ENCODE data around the gene ZMIZ1. TPM values are rescaled to one million over a fixed set of nuclear protein-coding genes. Genes with fewer than 3 reads are reported as not detected.

ZMIZ1 gene
- polyA plus RNA-seq, 3 donors = 3.3 to 64.6 (median 8.9) TPM

DNA sequence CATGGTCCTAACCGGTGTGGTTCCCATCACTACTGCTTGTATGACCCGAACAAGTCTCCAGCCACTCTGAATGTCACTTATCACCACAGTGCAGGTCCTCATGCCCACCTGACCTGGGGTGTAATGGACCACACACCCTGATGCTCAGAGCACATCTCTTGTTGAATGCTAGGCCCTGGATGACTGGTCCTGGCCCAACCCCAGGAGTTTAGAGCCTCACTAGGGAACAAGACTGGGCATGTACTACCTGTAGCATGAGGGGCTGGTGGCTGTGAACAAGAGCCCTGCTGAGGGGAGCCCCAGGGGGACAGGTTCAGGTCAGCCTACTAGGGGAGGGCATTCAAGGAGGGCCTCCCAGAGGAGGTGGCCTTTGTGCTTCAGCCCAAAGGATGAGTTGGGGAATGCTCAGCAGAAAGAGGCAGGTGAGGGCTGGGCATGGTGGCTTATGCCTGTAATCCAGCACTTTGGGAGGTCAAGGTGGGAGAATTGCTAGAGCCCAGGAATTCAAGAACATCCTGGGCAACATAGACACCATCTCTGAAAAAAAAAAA, 31.2 kb downstream of the ZMIZ1 start:
- peaks cover 100% of the 10 kb centered on the region for H3K79me2 ChIP-seq (ENCODE audit: insufficient read depth, low read length)
- no peak overlapping the region for H3K4me3 ChIP-seq (replicated peaks in 1 of 3; ENCODE audit: low read depth in 2 of 3, low read length in 3 of 3)
- no peak overlapping the region for H3K9ac ChIP-seq (ENCODE audit: insufficient read depth, low read length, poor library complexity, severe bottlenecking)
- H2AFZ ChIP-seq (ENCODE audit: insufficient read depth, low read depth, low read length, poor library complexity, severe bottlenecking) = no peak overlapping the region
- H3K27me3 ChIP-seq (ENCODE audit: control insufficient read depth in 2 of 2, insufficient read depth in 2 of 2, low read length in 2 of 2) = no peaks in the 10 kb centered on the region
- TF ChIP-seq, protein P1, sequence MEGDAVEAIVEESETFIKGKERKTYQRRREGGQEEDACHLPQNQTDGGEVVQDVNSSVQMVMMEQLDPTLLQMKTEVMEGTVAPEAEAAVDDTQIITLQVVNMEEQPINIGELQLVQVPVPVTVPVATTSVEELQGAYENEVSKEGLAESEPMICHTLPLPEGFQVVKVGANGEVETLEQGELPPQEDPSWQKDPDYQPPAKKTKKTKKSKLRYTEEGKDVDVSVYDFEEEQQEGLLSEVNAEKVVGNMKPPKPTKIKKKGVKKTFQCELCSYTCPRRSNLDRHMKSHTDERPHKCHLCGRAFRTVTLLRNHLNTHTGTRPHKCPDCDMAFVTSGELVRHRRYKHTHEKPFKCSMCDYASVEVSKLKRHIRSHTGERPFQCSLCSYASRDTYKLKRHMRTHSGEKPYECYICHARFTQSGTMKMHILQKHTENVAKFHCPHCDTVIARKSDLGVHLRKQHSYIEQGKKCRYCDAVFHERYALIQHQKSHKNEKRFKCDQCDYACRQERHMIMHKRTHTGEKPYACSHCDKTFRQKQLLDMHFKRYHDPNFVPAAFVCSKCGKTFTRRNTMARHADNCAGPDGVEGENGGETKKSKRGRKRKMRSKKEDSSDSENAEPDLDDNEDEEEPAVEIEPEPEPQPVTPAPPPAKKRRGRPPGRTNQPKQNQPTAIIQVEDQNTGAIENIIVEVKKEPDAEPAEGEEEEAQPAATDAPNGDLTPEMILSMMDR (IDR thresholded peaks at IDR 0.05) = no peak
- H3K4me1 ChIP-seq (ENCODE audit: control insufficient read depth in 1 of 2, insufficient read depth in 2 of 2, low read length in 2 of 2) = peaks cover 37 to 41% of the 10 kb centered on the region in 2 donors
- H4K20me1 ChIP-seq (ENCODE audit: insufficient read depth, low read length) = peaks cover 100% of the 10 kb centered on the region
- H3K36me3 ChIP-seq (replicated peaks in 1 of 2; ENCODE audit: control insufficient read depth in 1 of 2, insufficient read depth in 2 of 2, low read length in 2 of 2) = no peaks in the 10 kb centered on the region
- DNase-seq = no peak
- H3K27me3 Mint-ChIP-seq (ENCODE audit: low read depth in 3 of 3) = peaks cover 0 to 6% (median 1%) of the 10 kb centered on the region in 3 donors
- no peaks in the 10 kb centered on the region for H3K9me3 Mint-ChIP-seq
- peaks cover 22 to 27% of the 10 kb centered on the region in 2 donors for H3K36me3 Mint-ChIP-seq
- intact Hi-C loops (cut with micrococcal nuclease) = no loop called here
- H3K4me1 Mint-ChIP-seq = peaks cover 71% of the 10 kb centered on the region
- H3K4me2 ChIP-seq (replicated peaks; ENCODE audit: extremely low read depth, low read length, poor library complexity, severe bottlenecking) = no peak overlapping the region
- H3K4me3 Mint-ChIP-seq = no peak overlapping the region
- WGBS (ENCODE audit: insufficient coverage) = 80% methylated on average over 1 of the region's 2 CpGs
- H3K27ac ChIP-seq (ENCODE audit: low read depth in 1 of 2, low read length in 2 of 2) = no peak overlapping the region
- no peaks in the 10 kb centered on the region for H3K9me3 ChIP-seq (replicated peaks in 1 of 2; ENCODE audit: control insufficient read depth in 1 of 2, insufficient read depth in 1 of 2, low read length in 2 of 2)
- H3K27ac Mint-ChIP-seq = peak overlapping the region in 2 of 7 donors; percentile 64 to 65

GRCh38 chr10:79100771-79101170, 32.0 kb downstream of the ZMIZ1 start:
- Mint-ChIP-seq H3K27ac (no peak overlapping the region), H3K9me3 (no peaks in the 10 kb centered on the region), H3K4me3 (no peak overlapping the region), H3K27me3 (ENCODE audit: low read depth in 3 of 3) (peaks cover 0 to 6% (median 1%) of the 10 kb centered on the region in 3 donors), H3K4me1 (peaks cover 73% of the 10 kb centered on the region), H3K36me3 (peaks cover 16 to 21% of the 10 kb centered on the region in 2 donors)
- intact Hi-C loops (cut with micrococcal nuclease) = no loop called here
- no peak for DNase-seq
- Histone ChIP-seq H2AFZ (ENCODE audit: insufficient read depth, low read depth, low read length, poor library complexity, severe bottlenecking) (no peak overlapping the region), H3K9me3 (replicated peaks in 1 of 2; ENCODE audit: control insufficient read depth in 1 of 2, insufficient read depth in 1 of 2, low read length in 2 of 2) (no peaks in the 10 kb centered on the region), H3K79me2 (ENCODE audit: insufficient read depth, low read length) (peaks cover 99% of the 10 kb centered on the region), H3K27me3 (ENCODE audit: control insufficient read depth in 2 of 2, insufficient read depth in 2 of 2, low read length in 2 of 2) (no peaks in the 10 kb centered on the region), H3K4me1 (ENCODE audit: control insufficient read depth in 1 of 2, insufficient read depth in 2 of 2, low read length in 2 of 2) (peaks cover 44 to 47% of the 10 kb centered on the region in 2 donors), H3K4me2 (replicated peaks; ENCODE audit: extremely low read depth, low read length, poor library complexity, severe bottlenecking) (no peak overlapping the region), H3K4me3 (replicated peaks in 1 of 3; ENCODE audit: low read depth in 2 of 3, low read length in 3 of 3) (no peak overlapping the region), H4K20me1 (ENCODE audit: insufficient read depth, low read length) (peaks cover 100% of the 10 kb centered on the region), H3K36me3 (replicated peaks in 1 of 2; ENCODE audit: control insufficient read depth in 1 of 2, insufficient read depth in 2 of 2, low read length in 2 of 2) (no peaks in the 10 kb centered on the region), H3K9ac (ENCODE audit: insufficient read depth, low read length, poor library complexity, severe bottlenecking) (no peak overlapping the region), H3K27ac (ENCODE audit: low read depth in 1 of 2, low read length in 2 of 2) (no peak overlapping the region)
- WGBS (ENCODE audit: insufficient coverage) = 65% methylated on average over 5 of the region's 5 CpGs
- TF ChIP-seq, protein P1 (IDR thresholded peaks at IDR 0.05) = no peak
